Natural killer cell (primary cell): ENCODE results near the gene TJAP1. TPM values are rescaled to one million over a fixed set of nuclear protein-coding genes. Genes with fewer than 3 reads are reported as not detected.

Experiments
- ATAC-seq, 3 donors: fragments of 150-1000 bp in 2 of 3; fragments of 200-7000 bp in 1 of 3; cut with Tn5 transposase; 1 replicate in 1 of 3; 2 replicates in 2 of 3; pipeline ENCODE4 v1.10.0; 2021; ENCODE audit warnings: mild to moderate bottlenecking in 2 of 3, moderate library complexity in 2 of 3
- DNase-seq, 2 donors: peaks; one replicate each; pipeline versions ENCODE4 v3.0.0 to v3.0.0-alpha.2; 2013 to 2021; ENCODE audit warnings: mixed read lengths in 1 of 2
- H3K27ac ChIP-seq: one replicate; pipeline ENCODE4 v1.5.1; 2013; ENCODE audit warnings: mild to moderate bottlenecking, low read length
- H3K27me3 ChIP-seq: one replicate; pipeline ENCODE4 v1.6.1; 2013; ENCODE audit warnings: low read length; ENCODE audit not compliant: control insufficient read depth, insufficient read depth
- H3K36me3 ChIP-seq: one replicate; pipeline ENCODE4 v1.6.1; 2013; ENCODE audit warnings: low read length; ENCODE audit not compliant: control insufficient read depth, insufficient read depth
- H3K4me1 ChIP-seq: one replicate; pipeline ENCODE4 v1.6.1; 2013; ENCODE audit warnings: low read length; ENCODE audit not compliant: control insufficient read depth, insufficient read depth
- H3K4me3 ChIP-seq: one replicate; pipeline ENCODE4 v1.5.1; 2013; ENCODE audit warnings: low read length
- H3K9me3 ChIP-seq: one replicate; pipeline ENCODE4 v1.6.1; 2013; ENCODE audit warnings: low read length; ENCODE audit not compliant: control insufficient read depth, insufficient read depth
- H3K27ac Mint-ChIP-seq, 2 donors: one replicate each; pipeline ENCODE4 v1.8.0; 2022; ENCODE audit warnings: mild to moderate bottlenecking in 2 of 2, mixed read lengths in 2 of 2, moderate library complexity in 1 of 2
- H3K27me3 Mint-ChIP-seq, 2 donors: one replicate each; pipeline ENCODE4 v1.8.0; 2022; ENCODE audit warnings: low read depth in 2 of 2, mixed read lengths in 2 of 2
- H3K36me3 Mint-ChIP-seq: one replicate; pipeline ENCODE4 v1.8.0; 2022; ENCODE audit warnings: mixed read lengths
- H3K4me1 Mint-ChIP-seq, 2 donors: one replicate each; pipeline ENCODE4 v1.8.0; 2022; ENCODE audit warnings: mixed read lengths in 2 of 2
- H3K4me3 Mint-ChIP-seq: one replicate; pipeline ENCODE4 v1.8.0; 2022; ENCODE audit warnings: mild to moderate bottlenecking, moderate library complexity, mixed read lengths
- H3K9me3 Mint-ChIP-seq, 2 donors: one replicate each; pipeline ENCODE4 v1.8.0; 2022; ENCODE audit warnings: mixed read lengths in 2 of 2
- WGBS: methylation state at CpG from one replicate; pipeline ENCODE4 v1.1.7; 2013; ENCODE audit warnings: missing lambda C conversion rate; ENCODE audit not compliant: insufficient coverage; 5-methylcytosine and 5-hydroxymethylcytosine counted together
- intact Hi-C: fragments of 100-400 bp; cut with micrococcal nuclease; formaldehyde crosslinking; loops from one replicate; pipeline ENCODE4 v1.14.2; 2022
- total RNA-seq, 4 donors: library from RNA; stranded (reverse); fragments of 120-200 nt in 1 of 4; gene quantifications; one replicate each; pipeline versions ENCODE4 v1.2.3 to v1.2.4, GENCODE V29; 2013 to 2022
- TF ChIP-seq, protein P1 (sequence below): fragments of 200-600 bp; IDR thresholded peaks from one replicate; pipeline ENCODE4 v1.8.0; 2022; ENCODE audit warnings: antibody characterized with exemption

The TJAP1 gene, protein sequence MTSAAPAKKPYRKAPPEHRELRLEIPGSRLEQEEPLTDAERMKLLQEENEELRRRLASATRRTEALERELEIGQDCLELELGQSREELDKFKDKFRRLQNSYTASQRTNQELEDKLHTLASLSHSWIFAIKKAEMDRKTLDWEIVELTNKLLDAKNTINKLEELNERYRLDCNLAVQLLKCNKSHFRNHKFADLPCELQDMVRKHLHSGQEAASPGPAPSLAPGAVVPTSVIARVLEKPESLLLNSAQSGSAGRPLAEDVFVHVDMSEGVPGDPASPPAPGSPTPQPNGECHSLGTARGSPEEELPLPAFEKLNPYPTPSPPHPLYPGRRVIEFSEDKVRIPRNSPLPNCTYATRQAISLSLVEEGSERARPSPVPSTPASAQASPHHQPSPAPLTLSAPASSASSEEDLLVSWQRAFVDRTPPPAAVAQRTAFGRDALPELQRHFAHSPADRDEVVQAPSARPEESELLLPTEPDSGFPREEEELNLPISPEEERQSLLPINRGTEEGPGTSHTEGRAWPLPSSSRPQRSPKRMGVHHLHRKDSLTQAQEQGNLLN
- total RNA-seq: 10 to 100 TPM; 26.7 to 33.8 (median 29.9) TPM
- total RNA-seq (2013): 21.9 TPM

DNA sequence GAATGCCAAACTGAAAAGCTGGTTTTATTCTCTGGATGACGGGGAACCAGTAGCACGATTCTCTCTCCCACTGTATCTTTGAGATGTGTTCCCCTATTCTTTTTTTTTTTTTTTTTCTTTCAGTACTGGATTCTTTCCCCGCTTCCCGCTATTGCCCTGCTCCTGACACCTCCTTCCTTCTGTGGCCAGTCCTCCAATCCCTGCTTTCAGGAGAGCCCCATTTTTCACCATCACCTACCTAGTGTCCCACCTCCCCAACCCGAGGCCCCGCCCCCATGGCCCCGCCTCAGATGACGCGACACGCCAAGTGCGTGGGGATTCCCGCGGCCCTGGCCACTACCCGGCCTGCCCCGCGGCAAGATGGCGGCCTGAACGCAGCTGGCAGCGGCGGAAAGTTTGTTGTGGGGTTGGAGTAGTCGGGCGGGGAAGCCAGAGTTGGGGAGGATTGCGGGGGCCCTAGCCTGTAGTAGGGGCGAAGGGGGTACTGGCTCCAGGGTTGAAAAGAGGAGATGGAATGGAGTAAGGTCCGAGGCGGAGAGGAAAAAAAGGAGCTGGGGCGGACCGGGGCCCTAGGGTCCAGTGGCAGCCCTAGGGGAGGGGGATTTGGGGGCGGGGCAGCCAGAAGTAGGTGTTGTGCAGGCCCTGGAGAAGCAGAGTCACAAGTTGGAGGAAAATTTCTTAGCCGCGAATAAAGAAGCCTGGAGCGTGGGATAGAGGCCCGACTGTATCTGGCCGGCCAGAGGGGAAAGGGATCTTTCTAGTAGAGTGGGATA lies at the start of gene TJAP1:
TSS of gene TJAP1 (plus strand) at position 336 of the 773 bp plus-strand sequence. CDS start 21,432 bp downstream, outside the sequence.
- peaks cover 29 to 35% of the 10 kb centered on the region in 2 donors for H3K4me1 Mint-ChIP-seq
- H3K4me3 ChIP-seq: peak within 1 kb of the TSS; percentile 65
- H3K36me3 ChIP-seq: peaks cover 2% of the 10 kb centered on the region
- H3K4me1 ChIP-seq: peaks cover 13% of the 10 kb centered on the region
- peak within 1 kb of the TSS; percentile 87 for H3K27ac ChIP-seq
- under 1% methylated on average over 34 of the region's 34 CpGs for WGBS
- H3K9me3 Mint-ChIP-seq: no peaks in the 10 kb centered on the region
- intact Hi-C loops: loop anchor here (5.0 kb wide), 1 partner anchor 40 kb away; the partner anchor contains the start of genes POLR1C and YIPF3
- H3K27me3 ChIP-seq: no peaks in the 10 kb centered on the region
- DNase-seq (peak; percentile 96 to 97), ATAC-seq (peak; percentile 100)
- H3K27ac Mint-ChIP-seq: peak within 1 kb of the TSS; percentile 92 to 100
- H3K27me3 Mint-ChIP-seq: no peaks in the 10 kb centered on the region
- TF ChIP-seq, protein P1, sequence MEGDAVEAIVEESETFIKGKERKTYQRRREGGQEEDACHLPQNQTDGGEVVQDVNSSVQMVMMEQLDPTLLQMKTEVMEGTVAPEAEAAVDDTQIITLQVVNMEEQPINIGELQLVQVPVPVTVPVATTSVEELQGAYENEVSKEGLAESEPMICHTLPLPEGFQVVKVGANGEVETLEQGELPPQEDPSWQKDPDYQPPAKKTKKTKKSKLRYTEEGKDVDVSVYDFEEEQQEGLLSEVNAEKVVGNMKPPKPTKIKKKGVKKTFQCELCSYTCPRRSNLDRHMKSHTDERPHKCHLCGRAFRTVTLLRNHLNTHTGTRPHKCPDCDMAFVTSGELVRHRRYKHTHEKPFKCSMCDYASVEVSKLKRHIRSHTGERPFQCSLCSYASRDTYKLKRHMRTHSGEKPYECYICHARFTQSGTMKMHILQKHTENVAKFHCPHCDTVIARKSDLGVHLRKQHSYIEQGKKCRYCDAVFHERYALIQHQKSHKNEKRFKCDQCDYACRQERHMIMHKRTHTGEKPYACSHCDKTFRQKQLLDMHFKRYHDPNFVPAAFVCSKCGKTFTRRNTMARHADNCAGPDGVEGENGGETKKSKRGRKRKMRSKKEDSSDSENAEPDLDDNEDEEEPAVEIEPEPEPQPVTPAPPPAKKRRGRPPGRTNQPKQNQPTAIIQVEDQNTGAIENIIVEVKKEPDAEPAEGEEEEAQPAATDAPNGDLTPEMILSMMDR: no peak
- H3K9me3 ChIP-seq: no peaks in the 10 kb centered on the region
- no peaks in the 10 kb centered on the region for H3K36me3 Mint-ChIP-seq
- H3K4me3 Mint-ChIP-seq: peak within 1 kb of the TSS; percentile 97

DNA sequence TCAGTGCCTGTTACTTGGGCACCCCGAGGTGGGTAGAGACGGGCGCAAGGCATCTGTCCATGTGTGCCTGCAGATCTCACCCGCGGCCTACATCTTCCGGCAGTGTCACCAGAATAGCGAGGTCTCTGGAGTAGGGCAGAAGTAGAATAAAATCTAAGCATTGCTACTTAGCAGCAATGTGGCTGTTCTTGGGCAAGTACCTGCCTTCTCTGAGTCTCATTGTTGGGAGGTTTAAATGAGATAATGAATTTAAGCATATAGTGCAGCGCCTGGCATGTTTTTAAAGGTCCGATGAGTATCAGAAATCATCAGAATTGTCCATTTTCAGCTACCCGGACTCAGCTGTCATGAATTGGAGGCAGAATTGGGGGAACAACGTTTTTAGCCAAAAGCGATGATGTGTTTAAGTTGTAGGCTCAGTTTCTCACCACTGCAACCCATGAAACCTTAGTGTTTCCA lies 49.2 kb upstream of the TJAP1 start:
- Histone ChIP-seq H3K36me3 (peaks cover 10% of the 10 kb centered on the region), H3K27me3 (no peaks in the 10 kb centered on the region), H3K27ac (peak overlapping the region; percentile 70), H3K9me3 (no peaks in the 10 kb centered on the region), H3K4me3 (peak overlapping the region; percentile 77), H3K4me1 (peaks cover 27% of the 10 kb centered on the region)
- peaks cover 19 to 29% of the 10 kb centered on the region in 2 donors for H3K4me1 Mint-ChIP-seq
- peak in 1 of 2 donors; percentile 20 for DNase-seq
- no peaks in the 10 kb centered on the region for H3K9me3 Mint-ChIP-seq
- no peaks in the 10 kb centered on the region for H3K36me3 Mint-ChIP-seq
- peak overlapping the region; percentile 91 to 92 for H3K27ac Mint-ChIP-seq
- 14% methylated on average over 11 of the region's 12 CpGs for WGBS
- ATAC-seq: peak; percentile 28 to 43 (median 28)
- TF ChIP-seq, protein P1: no peak
- H3K27me3 Mint-ChIP-seq: no peaks in the 10 kb centered on the region
- intact Hi-C loops: loop anchor here (5.0 kb wide), 1 partner anchor 36 kb away; no protein-coding TSS in a partner anchor
- H3K4me3 Mint-ChIP-seq: peak overlapping the region; percentile 97

DNA sequence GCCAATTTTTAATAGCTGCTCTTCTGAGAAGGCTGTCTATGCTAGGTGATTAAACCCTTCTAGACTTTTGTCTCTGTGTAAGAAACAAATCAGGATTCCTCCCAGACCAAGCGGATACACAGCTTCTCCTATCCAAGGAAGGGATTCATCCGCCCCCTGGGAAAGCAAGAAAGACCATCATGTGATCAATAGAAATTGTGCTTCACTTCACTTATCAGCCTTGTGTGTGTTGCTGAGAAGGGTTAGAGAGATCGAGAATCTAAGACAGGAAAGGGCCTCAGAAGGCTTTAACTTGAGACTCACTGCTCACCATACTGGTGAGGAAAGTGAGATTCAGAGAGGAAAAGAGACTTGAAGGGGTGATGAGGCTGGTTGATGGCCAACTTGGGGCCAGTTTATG lies 48.5 kb upstream of the TJAP1 start:
- intact Hi-C loops: loop anchor here (5.0 kb wide), 1 partner anchor 37 kb away; no protein-coding TSS in a partner anchor
- H3K4me1 ChIP-seq: peaks cover 27% of the 10 kb centered on the region
- H3K27me3 Mint-ChIP-seq: no peaks in the 10 kb centered on the region
- no peaks in the 10 kb centered on the region for H3K36me3 Mint-ChIP-seq
- DNase-seq (no peak), ATAC-seq (no peak)
- no peaks in the 10 kb centered on the region for H3K9me3 ChIP-seq
- peak overlapping the region; percentile 97 for H3K4me3 Mint-ChIP-seq
- peaks cover 19 to 29% of the 10 kb centered on the region in 2 donors for H3K4me1 Mint-ChIP-seq
- peaks cover 17% of the 10 kb centered on the region for H3K36me3 ChIP-seq
- H3K27ac Mint-ChIP-seq: peak overlapping the region; percentile 91 to 92
- peak overlapping the region; percentile 70 for H3K27ac ChIP-seq
- no peaks in the 10 kb centered on the region for H3K9me3 Mint-ChIP-seq
- no peak overlapping the region for H3K4me3 ChIP-seq
- H3K27me3 ChIP-seq: no peaks in the 10 kb centered on the region
- TF ChIP-seq, protein P1: no peak
- WGBS: 94% methylated on average over 3 of the region's 3 CpGs
